Trophoblast cell (in vitro differentiated cells and primary cell): ENCODE measurements around the gene PHF13.

Experiments used
- DNase-seq, 2 donors: peaks; one replicate each; pipeline ENCODE4 v3.0.0-alpha.2; 2016
- H2AFZ ChIP-seq: 2 replicates; pipeline ENCODE4 v1.6.1; 2013; ENCODE audit warnings: low read length, moderate library complexity, mild to moderate bottlenecking; ENCODE audit not compliant: insufficient read depth, poor library complexity
- H2AK5ac ChIP-seq: 2 replicates; pipeline ENCODE4 v1.6.1; 2013; ENCODE audit warnings: mild to moderate bottlenecking, low read length
- H2BK120ac ChIP-seq: 2 replicates; pipeline ENCODE4 v1.6.1; 2013; ENCODE audit warnings: low read length, mild to moderate bottlenecking, moderate library complexity; ENCODE audit not compliant: insufficient read depth, poor library complexity
- H2BK12ac ChIP-seq: 2 replicates; pipeline ENCODE4 v1.6.1; 2013; ENCODE audit warnings: mild to moderate bottlenecking, low read length, moderate library complexity
- H2BK5ac ChIP-seq: 2 replicates; pipeline ENCODE4 v1.6.1; 2013; ENCODE audit warnings: low read length, low read depth, moderate library complexity, mild to moderate bottlenecking; ENCODE audit not compliant: poor library complexity
- H3K14ac ChIP-seq: 2 replicates; pipeline ENCODE4 v1.6.1; 2013; ENCODE audit warnings: mild to moderate bottlenecking, low read length
- H3K18ac ChIP-seq: 2 replicates; pipeline ENCODE4 v1.6.1; 2013; ENCODE audit warnings: mild to moderate bottlenecking, low read length
- H3K23ac ChIP-seq: 2 replicates; pipeline ENCODE4 v1.6.1; 2013; ENCODE audit warnings: low read length
- H3K27ac ChIP-seq: 2 replicates; pipeline ENCODE4 v1.5.1; 2013; ENCODE audit warnings: low read depth, mild to moderate bottlenecking, inconsistent platforms, low read length, moderate library complexity
- H3K27me3 ChIP-seq: 2 replicates; pipeline ENCODE4 v1.6.1; 2013; ENCODE audit warnings: inconsistent platforms, mild to moderate bottlenecking, low read length, moderate library complexity; ENCODE audit not compliant: insufficient read depth
- H3K36me3 ChIP-seq, 2 experiments: 1 replicate in 1 of 2; 2 replicates in 1 of 2; pipeline ENCODE4 v1.6.1; 2013; ENCODE audit warnings: low read length in 2 of 2, mild to moderate bottlenecking in 2 of 2, moderate library complexity in 1 of 2; ENCODE audit not compliant: insufficient read depth in 2 of 2, control insufficient read depth in 1 of 2
- H3K4ac ChIP-seq: 2 replicates; pipeline ENCODE4 v1.6.1; 2013; ENCODE audit warnings: low read depth, mild to moderate bottlenecking, low read length, moderate library complexity
- H3K4me1 ChIP-seq, 2 experiments: 1 replicate in 1 of 2; 2 replicates in 1 of 2; pipeline ENCODE4 v1.6.1; 2013; ENCODE audit warnings: low read length in 2 of 2, mild to moderate bottlenecking in 2 of 2, moderate library complexity in 1 of 2; ENCODE audit not compliant: insufficient read depth in 2 of 2, control insufficient read depth in 1 of 2
- H3K4me2 ChIP-seq: 2 replicates; pipeline ENCODE4 v1.6.1; 2013; ENCODE audit warnings: inconsistent platforms, mild to moderate bottlenecking, low read length, moderate library complexity
- H3K4me3 ChIP-seq: 2 replicates; pipeline ENCODE4 v1.5.1; 2013; ENCODE audit warnings: mild to moderate bottlenecking, low read depth, low read length, inconsistent platforms
- H3K79me1 ChIP-seq: one replicate; pipeline ENCODE4 v1.6.1; 2013; ENCODE audit warnings: low read length
- H3K79me2 ChIP-seq: 2 replicates; pipeline ENCODE4 v1.6.1; 2013; ENCODE audit warnings: low read length, mild to moderate bottlenecking; ENCODE audit not compliant: control insufficient read depth, insufficient read depth, poor library complexity
- H3K9ac ChIP-seq: 2 replicates; pipeline ENCODE4 v1.6.1; 2013; ENCODE audit warnings: mild to moderate bottlenecking, low read length
- H3K9me3 ChIP-seq: 2 replicates; pipeline ENCODE4 v1.6.1; 2013; ENCODE audit warnings: low read depth, mild to moderate bottlenecking, control low read depth, inconsistent platforms, low read length; ENCODE audit not compliant: insufficient read depth
- H4K12ac ChIP-seq: 2 replicates; pipeline ENCODE4 v1.6.1; 2013; ENCODE audit warnings: low read depth, mild to moderate bottlenecking, low read length, moderate library complexity
- H4K8ac ChIP-seq: 2 replicates; pipeline ENCODE4 v1.6.1; 2013; ENCODE audit warnings: low read depth, mild to moderate bottlenecking, low read length, moderate library complexity
- H4K91ac ChIP-seq: one replicate; pipeline ENCODE4 v1.6.1; 2013; ENCODE audit warnings: low read depth, mild to moderate bottlenecking, low read length, moderate library complexity
- WGBS: extraction: QIAGEN DNeasy Blood & Tissue Kit; methylation state at CpG from one replicate; pipeline ENCODE4 v1.1.7; 2013; ENCODE audit warnings: missing lambda C conversion rate; ENCODE audit not compliant: insufficient read length, insufficient coverage; ENCODE audit errors: extremely low coverage; 5-methylcytosine and 5-hydroxymethylcytosine counted together

Gene PHF13

DNA sequence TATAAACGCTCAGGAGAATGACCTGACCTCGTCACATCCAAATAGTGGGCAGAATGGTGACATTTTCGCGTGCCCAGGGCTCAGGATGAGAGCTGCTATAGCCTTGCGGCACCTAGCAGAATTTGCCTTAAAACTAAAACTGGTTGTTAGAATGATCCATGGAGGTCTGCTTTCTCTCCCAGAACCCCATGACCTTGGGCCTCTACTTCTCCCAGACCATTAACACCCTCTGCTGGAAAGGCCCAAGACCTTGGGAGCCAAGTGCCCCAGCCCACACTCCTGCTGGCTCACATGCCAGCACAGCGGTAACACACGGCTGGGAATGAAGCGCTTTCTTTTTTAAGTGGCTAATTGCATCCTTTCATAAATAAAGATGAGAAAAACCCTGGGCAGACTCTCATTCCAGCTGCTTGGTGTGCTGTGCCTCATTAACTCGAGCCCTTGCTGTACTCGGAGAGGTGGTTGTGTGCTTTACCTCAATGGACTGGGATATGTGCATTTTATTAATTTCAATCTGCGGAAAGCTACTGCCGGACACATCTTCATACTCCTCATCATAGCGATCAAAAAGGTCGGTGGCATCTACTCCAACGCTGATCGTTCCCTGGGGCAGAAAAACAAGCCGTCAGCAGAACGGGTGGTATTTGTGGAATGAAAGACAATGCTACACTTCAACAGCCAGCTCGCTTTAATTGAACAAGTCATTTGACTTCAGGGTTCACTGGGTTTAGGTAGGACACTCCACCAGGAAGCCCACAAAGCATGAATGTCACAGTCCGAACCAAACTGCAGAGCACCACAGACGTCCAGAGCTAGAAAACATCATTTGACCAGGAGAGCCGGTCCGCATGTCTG is 40.1 kb downstream of the PHF13 start:
- no CpG with 5 or more reads among the region's 23 CpGs for WGBS
- H3K27me3 ChIP-seq, result no peaks in the 10 kb centered on the region
- peaks cover 23 to 32% of the 10 kb centered on the region in 2 experiments for H3K36me3 ChIP-seq
- H3K4me2 ChIP-seq, result no peak overlapping the region
- H4K91ac ChIP-seq, result no peak overlapping the region
- H3K23ac ChIP-seq, result no peak overlapping the region
- no peak overlapping the region for H2BK120ac ChIP-seq
- no peak overlapping the region for H3K4me3 ChIP-seq
- no peak overlapping the region for H2AK5ac ChIP-seq
- H3K79me2 ChIP-seq, result no peaks in the 10 kb centered on the region
- H3K18ac ChIP-seq, result no peak overlapping the region
- no peak overlapping the region for H2BK12ac ChIP-seq
- peaks cover 1% of the 10 kb centered on the region for H3K9me3 ChIP-seq
- H3K27ac ChIP-seq, result no peak overlapping the region
- no peak overlapping the region for H3K9ac ChIP-seq
- no peak overlapping the region for H3K4ac ChIP-seq
- no peak overlapping the region for H3K14ac ChIP-seq
- H4K8ac ChIP-seq, result no peak overlapping the region
- peak; percentile 38 to 69 for DNase-seq
- no peak overlapping the region for H2BK5ac ChIP-seq
- H2AFZ ChIP-seq, result no peak overlapping the region
- no peak overlapping the region for H4K12ac ChIP-seq
- peaks cover 0 to 4% of the 10 kb centered on the region in 2 experiments for H3K4me1 ChIP-seq
- H3K79me1 ChIP-seq, result no peaks in the 10 kb centered on the region

DNA sequence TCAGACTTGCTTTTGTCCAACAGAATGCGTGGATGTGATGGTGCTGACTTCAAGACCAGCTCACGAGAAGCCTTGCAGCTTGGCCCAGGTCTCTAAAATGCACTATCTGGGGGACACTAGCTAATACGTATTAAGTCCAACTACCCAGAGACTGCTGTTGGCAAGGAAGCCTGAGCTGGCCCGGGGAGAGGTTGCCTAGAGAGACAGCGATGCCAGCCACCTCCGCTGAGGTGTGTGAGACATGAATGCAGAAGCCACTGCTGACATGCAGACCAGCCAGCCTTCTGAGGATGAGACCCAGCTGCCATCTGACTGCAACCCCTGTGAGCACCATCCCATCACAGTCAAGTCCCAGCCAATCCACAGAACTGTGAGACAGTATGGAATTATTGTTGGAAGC is 43.6 kb downstream of the PHF13 start:
- Histone ChIP-seq H3K36me3 (peaks cover 13 to 15% of the 10 kb centered on the region in 2 experiments), H3K4me2 (no peak overlapping the region), H3K4me1 (peaks cover 0 to 4% of the 10 kb centered on the region in 2 experiments), H3K27ac (no peak overlapping the region), H3K14ac (no peak overlapping the region), H3K23ac (no peak overlapping the region), H3K9ac (no peak overlapping the region), H3K18ac (no peak overlapping the region), H3K9me3 (peaks cover 1% of the 10 kb centered on the region), H4K12ac (no peak overlapping the region), H2BK5ac (no peak overlapping the region), H2BK120ac (no peak overlapping the region), H3K27me3 (no peaks in the 10 kb centered on the region), H2AK5ac (no peak overlapping the region), H3K79me2 (no peaks in the 10 kb centered on the region), H3K4me3 (no peak overlapping the region), H3K79me1 (no peaks in the 10 kb centered on the region), H2BK12ac (no peak overlapping the region), H3K4ac (no peak overlapping the region), H4K8ac (no peak overlapping the region), H2AFZ (no peak overlapping the region), H4K91ac (no peak overlapping the region)
- WGBS, result no CpG with 5 or more reads among the region's 6 CpGs
- DNase-seq, result no peak

DNA sequence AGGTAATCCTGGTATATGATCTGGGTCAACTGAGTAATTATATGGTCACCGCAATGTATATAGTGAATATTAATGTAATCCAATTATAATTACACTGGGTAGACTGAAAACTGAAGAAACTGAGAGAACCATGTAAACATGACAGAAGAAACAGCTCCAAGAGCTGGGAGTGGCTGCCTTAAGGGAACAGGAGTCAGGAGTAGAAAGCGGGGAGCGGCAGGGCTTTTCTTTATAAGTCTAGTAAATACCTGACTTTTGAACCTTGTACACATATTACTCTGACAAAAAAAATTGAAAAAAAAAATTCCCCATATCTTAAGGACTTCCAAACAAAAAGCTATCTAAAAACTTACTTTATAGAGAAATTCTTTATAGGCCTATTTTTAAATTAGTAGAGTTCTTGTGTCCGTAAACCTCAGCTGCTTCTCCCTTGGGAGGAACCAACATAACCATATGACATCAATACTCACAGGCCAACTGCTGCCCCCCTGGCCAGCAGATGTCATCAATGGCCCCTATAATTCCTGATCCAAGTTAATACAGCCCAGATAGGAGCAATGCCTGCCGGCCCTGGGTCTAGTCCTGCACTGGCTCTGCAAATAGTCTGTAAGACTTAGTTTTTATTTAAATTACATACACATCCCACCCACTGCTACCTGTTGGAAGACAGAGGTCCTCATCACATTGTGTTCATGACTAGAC is 45.0 kb downstream of the PHF13 start:
- Histone ChIP-seq H4K12ac (no peak overlapping the region), H3K18ac (no peak overlapping the region), H2BK12ac (no peak overlapping the region), H3K4me2 (no peak overlapping the region), H2AFZ (no peak overlapping the region), H2AK5ac (no peak overlapping the region), H3K4ac (no peak overlapping the region), H3K79me1 (no peaks in the 10 kb centered on the region), H3K4me1 (peaks cover 0 to 4% of the 10 kb centered on the region in 2 experiments), H3K79me2 (no peaks in the 10 kb centered on the region), H3K36me3 (peaks cover 5 to 10% of the 10 kb centered on the region in 2 experiments), H3K23ac (no peak overlapping the region), H3K27ac (no peak overlapping the region), H3K27me3 (no peaks in the 10 kb centered on the region), H3K4me3 (no peak overlapping the region), H4K91ac (no peak overlapping the region), H3K9ac (no peak overlapping the region), H4K8ac (no peak overlapping the region), H2BK120ac (no peak overlapping the region), H2BK5ac (no peak overlapping the region), H3K9me3 (peaks cover 1% of the 10 kb centered on the region), H3K14ac (no peak overlapping the region)
- no CpG with 5 or more reads among the region's 5 CpGs for WGBS
- DNase-seq, result no peak

DNA sequence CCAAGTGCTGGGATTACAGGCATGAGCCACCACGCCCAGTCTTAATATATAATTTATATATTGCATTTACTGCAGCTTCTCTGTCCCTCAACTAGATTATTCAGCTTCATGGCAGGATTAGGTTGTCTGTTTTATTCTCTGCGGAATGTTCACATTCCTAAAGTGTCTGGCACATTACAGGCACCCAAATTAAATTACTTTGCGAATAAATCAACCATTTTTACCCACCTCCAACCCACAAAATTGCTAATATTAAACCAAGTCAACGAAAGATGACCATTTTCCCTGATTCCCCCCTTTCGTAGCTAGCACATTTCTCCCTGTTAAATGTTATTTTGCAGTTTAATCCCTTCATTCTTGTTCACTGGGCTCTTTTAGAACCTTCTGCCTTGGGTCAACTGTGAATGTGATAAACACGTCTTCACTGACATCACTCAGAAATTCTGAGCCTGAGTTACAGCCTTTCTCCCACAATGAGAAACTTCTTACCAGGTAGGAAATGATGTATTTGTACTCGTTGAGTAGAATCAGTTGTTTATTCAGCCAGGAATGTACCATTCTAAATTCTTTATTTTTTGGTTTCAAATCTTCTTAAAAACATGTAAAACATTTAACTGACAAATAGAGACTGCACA is 47.0 kb downstream of the PHF13 start:
- H2AK5ac ChIP-seq, result no peak overlapping the region
- no peak overlapping the region for H4K8ac ChIP-seq
- no peak overlapping the region for H2BK5ac ChIP-seq
- H3K4me3 ChIP-seq, result no peak overlapping the region
- no peak overlapping the region for H3K9ac ChIP-seq
- no peak overlapping the region for H3K27ac ChIP-seq
- peaks cover 1% of the 10 kb centered on the region for H3K9me3 ChIP-seq
- H3K4ac ChIP-seq, result no peak overlapping the region
- no peak overlapping the region for H3K4me2 ChIP-seq
- peaks cover 11 to 21% of the 10 kb centered on the region in 2 experiments for H3K36me3 ChIP-seq
- 100% methylated on average over 1 of the region's 7 CpGs for WGBS
- no peak overlapping the region for H2BK120ac ChIP-seq
- no peak overlapping the region for H3K23ac ChIP-seq
- H4K91ac ChIP-seq, result no peak overlapping the region
- no peak for DNase-seq
- H3K4me1 ChIP-seq, result no peaks in the 10 kb centered on the region
- no peak overlapping the region for H4K12ac ChIP-seq
- H3K14ac ChIP-seq, result no peak overlapping the region
- H3K79me2 ChIP-seq, result no peaks in the 10 kb centered on the region
- H2BK12ac ChIP-seq, result no peak overlapping the region
- no peak overlapping the region for H2AFZ ChIP-seq
- H3K18ac ChIP-seq, result no peak overlapping the region
- H3K27me3 ChIP-seq, result no peaks in the 10 kb centered on the region
- H3K79me1 ChIP-seq, result no peaks in the 10 kb centered on the region
